ENCODE results near the gene CBY2.

CBY2 gene

DNA sequence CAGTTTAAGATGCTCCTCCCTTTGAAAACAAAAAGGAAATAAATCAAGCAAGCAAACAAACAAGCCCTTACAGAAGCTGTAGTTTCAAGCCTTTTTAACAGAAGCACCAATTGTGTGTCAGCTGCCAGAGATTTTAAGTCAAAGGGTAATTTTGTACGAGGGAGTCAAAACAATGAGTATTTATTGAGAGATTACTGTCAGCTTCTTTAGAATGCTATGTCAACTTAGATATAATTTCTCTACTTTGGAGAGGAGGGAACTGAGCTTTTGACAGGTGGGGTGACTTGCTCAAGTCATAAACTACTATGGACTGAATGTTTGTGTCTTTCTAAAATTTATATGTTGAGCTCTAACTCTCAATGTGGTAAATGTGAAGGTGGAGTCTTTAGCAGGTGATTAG, 10.5 kb upstream of the CBY2 start:
- Histone ChIP-seq H3K27me3 (peaks cover 4% of the 10 kb centered on the region), H3K4me1 (ENCODE audit: control insufficient read depth in 1 of 2, insufficient read depth in 1 of 2, low read depth in 1 of 2, low read length in 1 of 2) (peaks cover 0 to 5% of the 10 kb centered on the region in 2 experiments), H3K9me3 (no peaks in the 10 kb centered on the region), H3K4me3 (ENCODE audit: low read depth in 1 of 2, low read length in 1 of 2) (no peak overlapping the region), H3K27ac (no peak overlapping the region), H3K36me3 (no peaks in the 10 kb centered on the region)
- TF ChIP-seq, protein P1, sequence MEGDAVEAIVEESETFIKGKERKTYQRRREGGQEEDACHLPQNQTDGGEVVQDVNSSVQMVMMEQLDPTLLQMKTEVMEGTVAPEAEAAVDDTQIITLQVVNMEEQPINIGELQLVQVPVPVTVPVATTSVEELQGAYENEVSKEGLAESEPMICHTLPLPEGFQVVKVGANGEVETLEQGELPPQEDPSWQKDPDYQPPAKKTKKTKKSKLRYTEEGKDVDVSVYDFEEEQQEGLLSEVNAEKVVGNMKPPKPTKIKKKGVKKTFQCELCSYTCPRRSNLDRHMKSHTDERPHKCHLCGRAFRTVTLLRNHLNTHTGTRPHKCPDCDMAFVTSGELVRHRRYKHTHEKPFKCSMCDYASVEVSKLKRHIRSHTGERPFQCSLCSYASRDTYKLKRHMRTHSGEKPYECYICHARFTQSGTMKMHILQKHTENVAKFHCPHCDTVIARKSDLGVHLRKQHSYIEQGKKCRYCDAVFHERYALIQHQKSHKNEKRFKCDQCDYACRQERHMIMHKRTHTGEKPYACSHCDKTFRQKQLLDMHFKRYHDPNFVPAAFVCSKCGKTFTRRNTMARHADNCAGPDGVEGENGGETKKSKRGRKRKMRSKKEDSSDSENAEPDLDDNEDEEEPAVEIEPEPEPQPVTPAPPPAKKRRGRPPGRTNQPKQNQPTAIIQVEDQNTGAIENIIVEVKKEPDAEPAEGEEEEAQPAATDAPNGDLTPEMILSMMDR (IDR thresholded peaks at IDR 0.05): no peak

- no peak overlapping the region for H3K27ac ChIP-seq
- TF ChIP-seq, protein P1 (IDR thresholded peaks at IDR 0.05): no peak
Measured at GRCh38 chr13:45695198-45695730, 6.9 kb upstream of the CBY2 start.

GRCh38 chr13:45696610-45697226, 5.4 kb upstream of the CBY2 start:
- H3K4me1 ChIP-seq (ENCODE audit: control insufficient read depth in 1 of 2, insufficient read depth in 1 of 2, low read depth in 1 of 2, low read length in 1 of 2): peaks cover 0 to 8% of the 10 kb centered on the region in 2 experiments
- no peak overlapping the region for H3K4me3 ChIP-seq (ENCODE audit: low read depth in 1 of 2, low read length in 1 of 2)
- TF ChIP-seq, protein P1 (IDR thresholded peaks at IDR 0.05): no peak
- no peaks in the 10 kb centered on the region for H3K36me3 ChIP-seq
- no peaks in the 10 kb centered on the region for H3K9me3 ChIP-seq
- no peaks in the 10 kb centered on the region for H3K27me3 ChIP-seq
- H3K27ac ChIP-seq: no peak overlapping the region

More at GRCh38 chr13:45695198-45695730, 6.9 kb upstream of the CBY2 start:
- Histone ChIP-seq H3K9me3 (no peaks in the 10 kb centered on the region), H3K36me3 (no peaks in the 10 kb centered on the region), H3K4me1 (ENCODE audit: control insufficient read depth in 1 of 2, insufficient read depth in 1 of 2, low read depth in 1 of 2, low read length in 1 of 2) (peaks cover 0 to 8% of the 10 kb centered on the region in 2 experiments), H3K27me3 (no peaks in the 10 kb centered on the region), H3K4me3 (ENCODE audit: low read depth in 1 of 2, low read length in 1 of 2) (no peak overlapping the region)

DNA sequence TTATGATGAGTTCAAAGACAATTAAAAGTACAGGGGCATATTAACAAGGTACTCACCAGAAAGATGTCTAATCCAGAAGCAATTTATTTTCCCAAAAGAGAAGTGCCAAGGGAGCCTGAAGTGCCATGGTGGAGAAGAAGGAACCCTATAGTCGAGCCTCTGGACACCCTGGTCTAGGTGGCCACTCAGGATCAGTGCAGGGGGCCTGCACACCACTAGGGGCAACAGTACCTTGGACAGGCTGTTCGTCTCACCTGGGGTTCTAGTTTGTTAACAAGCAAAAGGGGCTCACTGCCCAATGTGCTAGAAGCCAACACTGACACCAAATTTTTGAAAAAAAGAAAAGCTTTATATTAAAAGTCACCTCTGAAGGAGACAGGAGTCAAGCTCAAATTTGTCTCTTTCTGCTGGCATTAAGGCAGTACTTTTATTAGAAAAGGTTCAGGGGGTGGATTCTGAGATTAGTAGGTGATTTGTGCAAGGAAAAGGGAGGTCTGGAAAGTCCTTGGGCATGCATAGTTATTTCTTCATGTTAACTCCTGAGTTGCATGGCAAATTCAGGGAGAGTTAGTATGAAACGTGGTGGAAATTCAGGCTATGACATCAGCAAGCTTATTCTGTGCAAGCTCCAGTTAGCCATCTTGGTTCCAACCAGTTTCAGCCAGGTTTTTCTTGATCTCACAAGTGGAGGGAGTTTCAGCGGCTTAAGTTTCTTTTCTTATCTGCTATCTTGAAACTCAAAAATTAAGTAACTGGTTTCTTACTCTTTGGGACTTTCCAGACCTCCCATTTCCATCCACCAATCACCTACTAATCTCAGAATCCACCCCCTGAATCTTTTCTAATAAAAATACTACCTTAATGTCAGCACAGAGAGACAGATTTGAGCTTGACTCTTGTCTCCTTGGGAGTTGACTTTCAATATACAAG, 884 bp upstream of the CBY2 start:
- no peaks in the 10 kb centered on the region for H3K27me3 ChIP-seq
- H3K9me3 ChIP-seq: no peaks in the 10 kb centered on the region
- no peak overlapping the region for H3K27ac ChIP-seq
- TF ChIP-seq, protein P1 (IDR thresholded peaks at IDR 0.05): no peak
- H3K4me1 ChIP-seq (ENCODE audit: control insufficient read depth in 1 of 2, insufficient read depth in 1 of 2, low read depth in 1 of 2, low read length in 1 of 2): peaks cover 0 to 6% of the 10 kb centered on the region in 2 experiments
- no peak overlapping the region for H3K4me3 ChIP-seq (ENCODE audit: low read depth in 1 of 2, low read length in 1 of 2)
- H3K36me3 ChIP-seq: no peaks in the 10 kb centered on the region

- no peaks in the 10 kb centered on the region for H3K27me3 ChIP-seq
- TF ChIP-seq, protein P1 (IDR thresholded peaks at IDR 0.05): no peak
- no peaks in the 10 kb centered on the region for H3K36me3 ChIP-seq
- no peak overlapping the region for H3K27ac ChIP-seq
- no peak overlapping the region for H3K4me3 ChIP-seq (ENCODE audit: low read depth in 1 of 2, low read length in 1 of 2)
- no peaks in the 10 kb centered on the region for H3K4me1 ChIP-seq (ENCODE audit: control insufficient read depth in 1 of 2, insufficient read depth in 1 of 2, low read depth in 1 of 2, low read length in 1 of 2)
- no peaks in the 10 kb centered on the region for H3K9me3 ChIP-seq
Measured at GRCh38 chr13:45702869-45703391, 810 bp downstream of the CBY2 start.
